HepG2 (cell line): ENCODE data around the gene CSNK1A1. TPM values are rescaled to one million over a fixed set of nuclear protein-coding genes. Genes with fewer than 3 reads are reported as not detected.

ENCODE experiments used
- ATF1 ChIP-seq: IDR thresholded peaks from 2 replicates; pipeline ENCODE4 v1.6.1; 2016; ENCODE audit warnings: mild to moderate bottlenecking, control low read depth
- BRCA1 ChIP-seq: sonication (generic); formaldehyde crosslinking; IDR thresholded peaks from 2 replicates; pipeline ENCODE4 v1.4.0; 2020; ENCODE audit warnings: missing genetic modification reagents
- HNRNPLL ChIP-seq: fragments of 200-400 bp; formaldehyde crosslinking; IDR thresholded peaks from 2 replicates; pipeline ENCODE4 v1.6.1; 2017; ENCODE audit warnings: mild to moderate bottlenecking, low read depth, low read length; ENCODE audit not compliant: poor library complexity, severe bottlenecking
- NR2F2 ChIP-seq: IDR thresholded peaks from 2 replicates; pipeline ENCODE4 v1.6.1; 2012; ENCODE audit warnings: low read depth, inconsistent platforms, borderline replicate concordance
- PCBP1 ChIP-seq: fragments of 200-400 bp; formaldehyde crosslinking; IDR thresholded peaks from 2 replicates; pipeline ENCODE4 v1.6.1; 2017; ENCODE audit warnings: mild to moderate bottlenecking, low read depth, low read length, borderline replicate concordance
- PTBP1 ChIP-seq: fragments of 200-400 bp; formaldehyde crosslinking; IDR thresholded peaks from 2 replicates; pipeline ENCODE4 v1.6.1; 2018; ENCODE audit warnings: low read length, low read depth; ENCODE audit not compliant: poor library complexity, severe bottlenecking
- SP140L ChIP-seq: sonication (generic); formaldehyde crosslinking; IDR thresholded peaks from 2 replicates; pipeline ENCODE4 v1.4.0; 2020; ENCODE audit warnings: missing genetic modification reagents, borderline replicate concordance
- ZNF615 ChIP-seq: sonication (generic); formaldehyde crosslinking; IDR thresholded peaks from 2 replicates; pipeline ENCODE4 v1.5.0; 2020; ENCODE audit warnings: mild to moderate bottlenecking, missing genetic modification reagents, borderline replicate concordance
- ZZZ3 ChIP-seq: sonication (generic); formaldehyde crosslinking; IDR thresholded peaks from 2 replicates; pipeline ENCODE4 v1.4.0; 2020; ENCODE audit warnings: missing genetic modification reagents, mild to moderate bottlenecking, borderline replicate concordance
- polyA plus RNA-seq, 8 experiments: library from polyadenylated mRNA; depleted of rRNA in 3 of 8; stranded (reverse) in 7 of 8; unstranded in 1 of 8; fragments of >200 nt; fragmentation: Illumina TruSeq in 4 of 8; extraction: Trizol in 4 of 8; gene quantifications; 2 replicates each; pipeline versions ENCODE4 v1.2.1 to v1.2.3, GENCODE V29; 2011 to 2016; ENCODE audit warnings: low read depth in 4 of 8, missing spikeins in 1 of 8, mixed read lengths in 1 of 8; ENCODE audit not compliant: insufficient read depth in 1 of 8
- total RNA-seq, 5 experiments: library from RNA; depleted of rRNA; stranded (reverse); fragments of >200 nt; fragmentation: Illumina TruSeq; extraction: Trizol; gene quantifications; 2 replicates each; pipeline ENCODE4 v1.2.3, GENCODE V29; 2016; ENCODE audit warnings: low read depth in 1 of 5
- TF ChIP-seq, protein P1 (sequence below): sonication (generic); formaldehyde crosslinking; IDR thresholded peaks from 2 replicates; pipeline ENCODE4 v1.4.0; 2020; ENCODE audit warnings: missing genetic modification reagents, borderline replicate concordance
- TF ChIP-seq, protein P2 (sequence below): IDR thresholded peaks from 2 replicates; pipeline ENCODE4 v1.6.1; 2016
- TF ChIP-seq, protein P3 (sequence below): sonication (generic); formaldehyde crosslinking; IDR thresholded peaks from 2 replicates; pipeline ENCODE4 v1.4.0; 2020; ENCODE audit warnings: low read depth, missing genetic modification reagents
- TF ChIP-seq, protein P4 (sequence below): sonication (generic); formaldehyde crosslinking; IDR thresholded peaks from 2 replicates; pipeline ENCODE4 v1.8.0; 2022; ENCODE audit warnings: mild to moderate bottlenecking, missing genetic modification reagents, borderline replicate concordance

CSNK1A1 gene
- total and polyA plus RNA-seq, 2 of the 13 experiments (the other 11 are each of a cell fraction or from before 2014, with no cell fraction given), result 89.0 to 149 TPM

DNA sequence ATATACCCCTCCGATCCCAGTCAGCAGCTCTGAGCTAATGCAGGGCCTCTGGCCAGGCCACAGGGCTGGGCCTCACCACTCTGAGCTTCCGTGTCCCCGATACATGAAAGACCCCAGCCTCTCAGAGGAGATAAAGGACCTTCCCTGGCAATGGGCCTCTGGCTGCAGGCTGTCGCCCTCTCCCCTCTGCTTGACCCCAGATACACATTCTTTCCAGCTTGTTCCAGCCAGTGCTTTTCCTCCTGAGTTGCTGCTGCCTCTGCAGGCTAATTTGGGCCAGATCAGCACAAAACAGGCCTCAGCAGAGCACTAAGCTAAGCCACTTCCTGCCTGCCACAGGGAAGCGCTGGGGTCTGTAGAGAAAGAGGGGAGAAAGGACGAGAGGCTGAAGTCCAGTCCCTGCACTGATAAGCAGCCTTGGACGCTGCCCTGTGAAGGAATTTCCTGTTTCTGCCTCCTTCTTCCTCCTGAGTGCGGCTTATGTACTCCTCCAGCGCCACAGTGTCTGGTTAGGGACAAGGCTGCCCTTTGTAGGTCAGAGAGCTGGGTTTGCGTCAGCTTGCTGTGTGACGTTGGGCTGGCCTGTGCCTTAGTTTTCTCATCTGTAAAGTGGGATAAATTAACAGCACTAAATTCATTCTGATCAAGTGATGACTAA, 99.1 kb downstream of the CSNK1A1 start (continued):
- no peak for TF ChIP-seq ZZZ3 (CRISPR knock-in tag)
- TF ChIP-seq, protein P1, sequence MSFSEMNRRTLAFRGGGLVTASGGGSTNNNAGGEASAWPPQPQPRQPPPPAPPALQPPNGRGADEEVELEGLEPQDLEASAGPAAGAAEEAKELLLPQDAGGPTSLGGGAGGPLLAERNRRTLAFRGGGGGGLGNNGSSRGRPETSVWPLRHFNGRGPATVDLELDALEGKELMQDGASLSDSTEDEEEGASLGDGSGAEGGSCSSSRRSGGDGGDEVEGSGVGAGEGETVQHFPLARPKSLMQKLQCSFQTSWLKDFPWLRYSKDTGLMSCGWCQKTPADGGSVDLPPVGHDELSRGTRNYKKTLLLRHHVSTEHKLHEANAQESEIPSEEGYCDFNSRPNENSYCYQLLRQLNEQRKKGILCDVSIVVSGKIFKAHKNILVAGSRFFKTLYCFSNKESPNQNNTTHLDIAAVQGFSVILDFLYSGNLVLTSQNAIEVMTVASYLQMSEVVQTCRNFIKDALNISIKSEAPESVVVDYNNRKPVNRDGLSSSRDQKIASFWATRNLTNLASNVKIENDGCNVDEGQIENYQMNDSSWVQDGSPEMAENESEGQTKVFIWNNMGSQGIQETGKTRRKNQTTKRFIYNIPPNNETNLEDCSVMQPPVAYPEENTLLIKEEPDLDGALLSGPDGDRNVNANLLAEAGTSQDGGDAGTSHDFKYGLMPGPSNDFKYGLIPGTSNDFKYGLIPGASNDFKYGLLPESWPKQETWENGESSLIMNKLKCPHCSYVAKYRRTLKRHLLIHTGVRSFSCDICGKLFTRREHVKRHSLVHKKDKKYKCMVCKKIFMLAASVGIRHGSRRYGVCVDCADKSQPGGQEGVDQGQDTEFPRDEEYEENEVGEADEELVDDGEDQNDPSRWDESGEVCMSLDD, result peak; percentile 9; the same call in 1 of the 2 replicates
- TF ChIP-seq ATF1 (CRISPR knock-in tag), result peak; percentile 83
- TF ChIP-seq NR2F2, result peak; percentile 39
- TF ChIP-seq ZNF615 (CRISPR knock-in tag), result no peak
- TF ChIP-seq, protein P2, sequence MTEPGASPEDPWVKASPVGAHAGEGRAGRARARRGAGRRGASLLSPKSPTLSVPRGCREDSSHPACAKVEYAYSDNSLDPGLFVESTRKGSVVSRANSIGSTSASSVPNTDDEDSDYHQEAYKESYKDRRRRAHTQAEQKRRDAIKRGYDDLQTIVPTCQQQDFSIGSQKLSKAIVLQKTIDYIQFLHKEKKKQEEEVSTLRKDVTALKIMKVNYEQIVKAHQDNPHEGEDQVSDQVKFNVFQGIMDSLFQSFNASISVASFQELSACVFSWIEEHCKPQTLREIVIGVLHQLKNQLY (CRISPR knock-in tag), result peak; percentile 56
- TF ChIP-seq BRCA1, result peak; percentile 67; the same call in 1 of the 2 replicates
- TF ChIP-seq HNRNPLL, result no peak
- TF ChIP-seq PCBP1, result no peak
- TF ChIP-seq, protein P3, sequence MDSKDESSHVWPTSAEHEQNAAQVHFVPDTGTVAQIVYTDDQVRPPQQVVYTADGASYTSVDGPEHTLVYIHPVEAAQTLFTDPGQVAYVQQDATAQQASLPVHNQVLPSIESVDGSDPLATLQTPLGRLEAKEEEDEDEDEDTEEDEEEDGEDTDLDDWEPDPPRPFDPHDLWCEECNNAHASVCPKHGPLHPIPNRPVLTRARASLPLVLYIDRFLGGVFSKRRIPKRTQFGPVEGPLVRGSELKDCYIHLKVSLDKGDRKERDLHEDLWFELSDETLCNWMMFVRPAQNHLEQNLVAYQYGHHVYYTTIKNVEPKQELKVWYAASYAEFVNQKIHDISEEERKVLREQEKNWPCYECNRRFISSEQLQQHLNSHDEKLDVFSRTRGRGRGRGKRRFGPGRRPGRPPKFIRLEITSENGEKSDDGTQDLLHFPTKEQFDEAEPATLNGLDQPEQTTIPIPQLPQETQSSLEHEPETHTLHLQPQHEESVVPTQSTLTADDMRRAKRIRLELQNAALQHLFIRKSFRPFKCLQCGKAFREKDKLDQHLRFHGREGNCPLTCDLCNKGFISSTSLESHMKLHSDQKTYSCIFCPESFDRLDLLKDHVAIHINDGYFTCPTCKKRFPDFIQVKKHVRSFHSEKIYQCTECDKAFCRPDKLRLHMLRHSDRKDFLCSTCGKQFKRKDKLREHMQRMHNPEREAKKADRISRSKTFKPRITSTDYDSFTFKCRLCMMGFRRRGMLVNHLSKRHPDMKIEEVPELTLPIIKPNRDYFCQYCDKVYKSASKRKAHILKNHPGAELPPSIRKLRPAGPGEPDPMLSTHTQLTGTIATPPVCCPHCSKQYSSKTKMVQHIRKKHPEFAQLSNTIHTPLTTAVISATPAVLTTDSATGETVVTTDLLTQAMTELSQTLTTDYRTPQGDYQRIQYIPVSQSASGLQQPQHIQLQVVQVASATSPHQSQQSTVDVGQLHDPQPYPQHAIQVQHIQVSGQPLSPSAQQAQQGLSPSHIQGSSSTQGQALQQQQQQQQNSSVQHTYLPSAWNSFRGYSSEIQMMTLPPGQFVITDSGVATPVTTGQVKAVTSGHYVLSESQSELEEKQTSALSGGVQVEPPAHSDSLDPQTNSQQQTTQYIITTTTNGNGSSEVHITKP (CRISPR knock-in tag), result 0 out of 2 replicates have a peak, but pooled peaks have one; percentile 73
- TF ChIP-seq SP140L (CRISPR knock-in tag), result no peak
- TF ChIP-seq, protein P4, sequence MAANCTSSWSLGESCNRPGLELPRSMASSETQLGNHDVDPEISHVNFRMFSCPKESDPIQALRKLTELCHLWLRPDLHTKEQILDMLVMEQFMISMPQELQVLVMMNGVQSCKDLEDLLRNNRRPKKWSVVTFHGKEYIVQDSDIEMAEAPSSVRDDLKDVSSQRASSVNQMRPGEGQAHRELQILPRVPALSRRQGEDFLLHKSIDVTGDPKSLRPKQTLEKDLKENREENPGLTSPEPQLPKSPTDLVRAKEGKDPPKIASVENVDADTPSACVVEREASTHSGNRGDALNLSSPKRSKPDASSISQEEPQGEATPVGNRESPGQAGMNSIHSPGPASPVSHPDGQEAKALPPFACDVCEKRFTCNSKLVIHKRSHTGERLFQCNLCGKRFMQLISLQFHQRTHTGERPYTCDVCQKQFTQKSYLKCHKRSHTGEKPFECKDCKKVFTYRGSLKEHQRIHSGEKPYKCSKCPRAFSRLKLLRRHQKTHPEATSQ (CRISPR knock-in tag), result peak; percentile 90; the same call in 1 of the 2 replicates
- no peak for TF ChIP-seq PTBP1
